ENCODE measurements around the gene DNAJC5G. TPM values are rescaled to one million over a fixed set of nuclear protein-coding genes. Genes with fewer than 3 reads are reported as not detected.
A peak's percentile ranks its signal among the peaks of the same experiment; 100 is the strongest.

The DNAJC5G gene
- polyA plus RNA-seq, 3 donors: not detected

GRCh38 chr2:27307545-27308358 is 32.5 kb downstream of the DNAJC5G start:
- TF ChIP-seq CTCF (IDR thresholded peaks at IDR 0.05): no peak
- peak overlapping the region in 1 of 2 donors; percentile 73 for H3K4me3 Mint-ChIP-seq
- intact Hi-C loops (cut with micrococcal nuclease): no loop called here
- H3K4me1 ChIP-seq (ENCODE audit: control insufficient read depth in 1 of 2, insufficient read depth in 2 of 2, low read length in 2 of 2): peaks cover 12 to 14% of the 10 kb centered on the region in 2 donors
- peaks cover 15% of the 10 kb centered on the region for H3K4me1 Mint-ChIP-seq
- H3K27me3 ChIP-seq (ENCODE audit: control insufficient read depth in 2 of 2, insufficient read depth in 2 of 2, low read length in 2 of 2): peaks cover 4 to 32% of the 10 kb centered on the region in 2 donors
- H3K79me2 ChIP-seq (ENCODE audit: insufficient read depth, low read length): no peaks in the 10 kb centered on the region
- H3K27ac Mint-ChIP-seq: no peak overlapping the region
- no peaks in the 10 kb centered on the region for H4K20me1 ChIP-seq (ENCODE audit: insufficient read depth, low read length)
- peaks cover 0 to 6% (median 1%) of the 10 kb centered on the region in 7 donors for H3K9me3 Mint-ChIP-seq
- H3K4me3 ChIP-seq (replicated peaks in 1 of 3; ENCODE audit: low read depth in 2 of 3, low read length in 3 of 3): no peak overlapping the region
- peaks cover 38 to 48% (median 47%) of the 10 kb centered on the region in 3 donors for H3K27me3 Mint-ChIP-seq (ENCODE audit: low read depth in 3 of 3)
- peaks cover 0 to 7% of the 10 kb centered on the region in 2 donors for H3K9me3 ChIP-seq (replicated peaks in 1 of 2; ENCODE audit: control insufficient read depth in 1 of 2, insufficient read depth in 1 of 2, low read length in 2 of 2)
- no peak overlapping the region for H3K4me2 ChIP-seq (replicated peaks; ENCODE audit: extremely low read depth, low read length, poor library complexity, severe bottlenecking)
- peaks cover 19 to 34% of the 10 kb centered on the region in 2 donors for H3K36me3 ChIP-seq (replicated peaks in 1 of 2; ENCODE audit: control insufficient read depth in 1 of 2, insufficient read depth in 2 of 2, low read length in 2 of 2)
- no peak overlapping the region for H2AFZ ChIP-seq (ENCODE audit: insufficient read depth, low read depth, low read length, poor library complexity, severe bottlenecking)
- no peak for DNase-seq
- peaks cover 36 to 42% of the 10 kb centered on the region in 2 donors for H3K36me3 Mint-ChIP-seq
- 51% methylated on average over 72 of the region's 75 CpGs for WGBS (ENCODE audit: insufficient coverage)
- no peak overlapping the region for H3K27ac ChIP-seq (ENCODE audit: low read depth in 1 of 2, low read length in 2 of 2)
- H3K9ac ChIP-seq (ENCODE audit: insufficient read depth, low read length, poor library complexity, severe bottlenecking): no peak overlapping the region

GRCh38 chr2:27308359-27308881 is 33.2 kb downstream of the DNAJC5G start, which contains the start of gene UCN:
UCN (minus strand) TSS chr2:27308445; CDS start chr2:27307895, 550 bp downstream.
- Histone ChIP-seq H3K4me3 (replicated peaks in 1 of 3; ENCODE audit: low read depth in 2 of 3, low read length in 3 of 3) (no peak within 1 kb of the TSS), H3K9me3 (replicated peaks in 1 of 2; ENCODE audit: control insufficient read depth in 1 of 2, insufficient read depth in 1 of 2, low read length in 2 of 2) (peaks cover 0 to 7% of the 10 kb centered on the region in 2 donors), H3K79me2 (ENCODE audit: insufficient read depth, low read length) (no peaks in the 10 kb centered on the region), H4K20me1 (ENCODE audit: insufficient read depth, low read length) (peaks cover 4% of the 10 kb centered on the region), H3K36me3 (replicated peaks in 1 of 2; ENCODE audit: control insufficient read depth in 1 of 2, insufficient read depth in 2 of 2, low read length in 2 of 2) (peaks cover 19 to 34% of the 10 kb centered on the region in 2 donors), H3K4me1 (ENCODE audit: control insufficient read depth in 1 of 2, insufficient read depth in 2 of 2, low read length in 2 of 2) (peaks cover 10 to 12% of the 10 kb centered on the region in 2 donors), H3K4me2 (replicated peaks; ENCODE audit: extremely low read depth, low read length, poor library complexity, severe bottlenecking) (no peak within 1 kb of the TSS), H2AFZ (ENCODE audit: insufficient read depth, low read depth, low read length, poor library complexity, severe bottlenecking) (no peak within 1 kb of the TSS), H3K9ac (ENCODE audit: insufficient read depth, low read length, poor library complexity, severe bottlenecking) (no peak within 1 kb of the TSS), H3K27me3 (ENCODE audit: control insufficient read depth in 2 of 2, insufficient read depth in 2 of 2, low read length in 2 of 2) (peaks cover 4 to 32% of the 10 kb centered on the region in 2 donors), H3K27ac (ENCODE audit: low read depth in 1 of 2, low read length in 2 of 2) (no peak within 1 kb of the TSS)
- 95% methylated on average over 25 of the region's 25 CpGs for WGBS (ENCODE audit: insufficient coverage)
- H3K4me1 Mint-ChIP-seq: peaks cover 11% of the 10 kb centered on the region
- DNase-seq: no peak
- no peak for TF ChIP-seq CTCF (IDR thresholded peaks at IDR 0.05)
- no peak within 1 kb of the TSS for H3K27ac Mint-ChIP-seq
- peaks cover 36 to 45% of the 10 kb centered on the region in 2 donors for H3K36me3 Mint-ChIP-seq
- peaks cover 0 to 6% (median 1%) of the 10 kb centered on the region in 7 donors for H3K9me3 Mint-ChIP-seq
- peaks cover 38 to 48% (median 46%) of the 10 kb centered on the region in 3 donors for H3K27me3 Mint-ChIP-seq (ENCODE audit: low read depth in 3 of 3)
- peak within 1 kb of the TSS in 1 of 2 donors; percentile 73 for H3K4me3 Mint-ChIP-seq
- intact Hi-C loops (cut with micrococcal nuclease): no loop called here

Measured in CD14-positive monocyte (primary cell).